MG63 (cell line): ENCODE measurements around the gene SPAG16. TPM values are rescaled to one million over a fixed set of nuclear protein-coding genes. Genes with fewer than 3 reads are reported as not detected.

Experiments used
- DNase-seq: peaks from one replicate; pipeline ENCODE4 v3.0.0-alpha.2; 2020
- H3K27me3 ChIP-seq: fragments of 250-450 bp; sonication (Bioruptor Pico); 2 replicates; pipeline ENCODE4 v1.5.1; 2020; ENCODE audit warnings: mild to moderate bottlenecking, moderate library complexity
- H3K36me3 ChIP-seq: fragments of 250-450 bp; sonication (Bioruptor Pico); 2 replicates; pipeline ENCODE4 v1.5.1; 2020; ENCODE audit warnings: mild to moderate bottlenecking, moderate library complexity
- H3K4me3 ChIP-seq: fragments of 250-450 bp; sonication (Bioruptor Pico); 2 replicates; pipeline ENCODE4 v1.5.1; 2020; ENCODE audit warnings: mild to moderate bottlenecking, moderate library complexity
- H3K9me3 ChIP-seq: fragments of 250-450 bp; sonication (Bioruptor Pico); 2 replicates; pipeline ENCODE4 v1.5.1; 2020; ENCODE audit warnings: mild to moderate bottlenecking, moderate library complexity
- total RNA-seq: library from RNA; depleted of rRNA; stranded (reverse); fragments of >200 nt; shearing (Covaris generic); gene quantifications from 2 replicates; pipeline ENCODE4 v1.2.3, GENCODE V29; 2014; ENCODE audit warnings: low replicate concordance

Gene SPAG16
- total RNA-seq, 1 experiment from 2014 or later: 33.7 TPM

DNA sequence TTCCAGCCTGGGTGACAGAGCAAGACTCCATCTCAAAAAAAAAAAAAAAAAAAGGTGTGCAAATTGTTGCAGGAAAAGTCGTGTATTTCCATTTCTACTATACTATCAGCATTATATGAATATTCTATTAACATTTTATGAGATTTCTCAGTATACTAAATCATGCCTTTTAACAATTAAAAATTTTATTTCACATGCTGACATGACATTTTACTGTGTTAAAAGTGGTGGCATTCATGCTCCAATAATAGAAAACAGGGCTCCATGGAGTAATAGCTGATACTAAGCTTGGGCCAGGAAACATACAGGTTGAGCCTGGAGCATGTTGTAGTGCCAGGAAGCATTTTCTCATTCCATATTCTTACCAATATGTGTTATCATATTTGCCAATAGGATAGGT lies 141.4 kb downstream of the SPAG16 start:
- no peaks in the 10 kb centered on the region for H3K36me3 ChIP-seq
- H3K4me3 ChIP-seq: no peak overlapping the region
- no peaks in the 10 kb centered on the region; the same call in 1 of the 2 replicates for H3K9me3 ChIP-seq
- no peaks in the 10 kb centered on the region for H3K27me3 ChIP-seq
- no peak for DNase-seq

DNA sequence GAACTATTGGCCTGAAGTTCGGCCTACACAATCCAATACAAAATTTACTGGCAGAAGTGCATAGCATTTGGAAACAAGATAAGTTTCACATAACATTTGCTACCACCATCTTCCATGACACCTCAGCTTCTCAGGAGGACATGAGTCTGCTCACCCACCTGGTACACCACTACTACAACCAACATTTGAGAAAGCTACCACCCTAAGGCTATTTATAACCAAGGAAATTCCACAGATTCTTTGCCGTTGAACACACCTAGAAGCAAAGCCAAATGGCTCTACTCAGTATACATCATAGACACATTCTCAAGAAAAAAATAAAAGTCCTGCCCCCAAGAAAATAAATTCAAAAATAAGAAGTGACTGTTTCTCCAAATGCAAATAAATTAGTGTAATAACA lies 145.3 kb downstream of the SPAG16 start:
- Histone ChIP-seq H3K4me3 (no peak overlapping the region), H3K9me3 (no peaks in the 10 kb centered on the region; the same call in 1 of the 2 replicates), H3K36me3 (no peaks in the 10 kb centered on the region), H3K27me3 (no peaks in the 10 kb centered on the region)
- no peak for DNase-seq

DNA sequence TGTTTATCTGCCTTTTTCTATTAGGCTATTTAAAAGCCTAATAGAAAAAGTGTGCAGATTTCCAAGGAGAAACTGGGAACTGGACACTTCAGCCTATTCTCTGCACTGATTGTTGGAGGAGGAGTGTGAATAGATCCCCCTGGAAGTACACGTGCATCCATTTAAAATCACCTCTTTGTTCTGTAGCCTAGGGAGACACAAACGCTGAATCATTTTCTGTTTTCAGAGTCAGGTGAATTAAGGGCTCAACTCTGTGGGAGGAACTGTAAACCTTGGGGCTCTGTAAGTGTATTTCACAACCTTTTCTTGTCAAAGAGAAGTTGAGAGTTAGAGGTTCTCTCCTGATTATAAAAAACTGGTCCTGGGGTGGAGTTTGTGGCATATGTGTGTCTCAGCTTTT lies 159.7 kb downstream of the SPAG16 start:
- Histone ChIP-seq H3K27me3 (no peaks in the 10 kb centered on the region), H3K4me3 (no peak overlapping the region), H3K9me3 (peaks cover 2% of the 10 kb centered on the region; the same call in 1 of the 2 replicates), H3K36me3 (no peaks in the 10 kb centered on the region)
- DNase-seq: no peak

DNA sequence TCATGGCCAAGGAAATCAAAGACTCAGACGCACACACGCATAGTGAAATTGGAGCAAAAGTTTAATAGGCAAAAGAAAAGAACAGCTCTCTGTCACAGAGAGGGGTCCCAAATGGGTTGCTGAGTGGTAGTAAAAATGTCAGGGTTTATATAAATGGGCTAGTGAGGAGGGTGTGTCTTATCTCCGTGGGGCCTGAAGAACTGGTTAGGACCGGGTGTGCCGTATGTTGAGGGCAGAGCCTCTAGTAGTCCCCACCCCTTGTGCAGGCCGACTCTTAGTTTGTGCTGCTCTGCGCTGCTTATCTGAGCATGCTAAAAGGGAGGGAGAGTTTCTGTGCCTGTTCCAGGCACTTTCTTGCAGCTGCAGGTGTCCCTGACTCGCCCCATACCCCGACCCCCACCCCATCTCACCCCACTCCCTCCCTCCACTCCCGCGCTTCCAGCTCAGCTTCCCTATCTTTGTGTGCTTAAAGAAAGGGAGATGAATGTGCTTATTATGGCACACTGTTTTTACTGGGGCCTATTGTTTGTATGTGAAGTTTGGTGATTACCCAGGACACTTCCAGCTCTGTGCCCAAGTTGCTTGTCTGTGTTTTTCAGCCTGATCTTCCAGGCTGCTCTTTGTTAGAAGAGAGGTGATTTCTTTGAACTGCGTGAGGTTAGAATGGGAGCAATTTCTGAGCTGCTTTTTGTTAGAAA lies 167.4 kb downstream of the SPAG16 start:
- no peaks in the 10 kb centered on the region for H3K9me3 ChIP-seq
- DNase-seq: no peak
- no peaks in the 10 kb centered on the region for H3K36me3 ChIP-seq
- no peaks in the 10 kb centered on the region for H3K27me3 ChIP-seq
- H3K4me3 ChIP-seq: no peak overlapping the region

DNA sequence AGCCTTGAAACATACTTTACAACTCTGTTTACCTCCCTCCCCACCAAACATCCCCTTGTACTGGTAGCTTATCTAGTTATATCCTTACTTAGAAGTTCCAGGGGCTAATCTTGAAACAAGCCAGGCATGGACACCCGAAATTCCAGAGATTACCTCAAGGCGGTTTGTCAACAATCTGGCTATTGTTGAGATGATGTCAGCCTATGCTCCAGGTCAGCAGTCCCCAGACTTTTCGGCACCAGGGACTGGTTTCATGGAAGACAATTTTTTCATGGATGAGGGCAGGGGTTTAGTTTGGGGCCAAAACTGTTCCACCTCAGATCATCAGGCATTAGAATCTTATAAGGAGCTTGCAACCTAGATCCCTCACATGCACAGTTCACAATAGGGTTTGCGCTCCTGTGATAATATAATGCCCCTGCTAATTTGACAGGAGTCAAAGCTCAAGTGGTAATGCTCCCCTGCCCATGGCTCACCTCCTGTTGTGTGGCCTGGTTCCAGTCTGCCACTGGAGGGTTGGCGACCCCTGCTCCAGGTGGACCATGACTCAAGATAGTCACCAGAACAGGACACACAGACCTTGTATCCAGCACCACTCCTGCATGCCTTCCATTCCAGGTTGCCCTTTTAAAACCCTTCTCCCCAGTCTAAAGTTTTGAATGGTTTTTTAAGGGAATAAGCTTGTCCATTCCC lies 171.2 kb downstream of the SPAG16 start:
- no peaks in the 10 kb centered on the region for H3K36me3 ChIP-seq
- no peak for DNase-seq

DNA sequence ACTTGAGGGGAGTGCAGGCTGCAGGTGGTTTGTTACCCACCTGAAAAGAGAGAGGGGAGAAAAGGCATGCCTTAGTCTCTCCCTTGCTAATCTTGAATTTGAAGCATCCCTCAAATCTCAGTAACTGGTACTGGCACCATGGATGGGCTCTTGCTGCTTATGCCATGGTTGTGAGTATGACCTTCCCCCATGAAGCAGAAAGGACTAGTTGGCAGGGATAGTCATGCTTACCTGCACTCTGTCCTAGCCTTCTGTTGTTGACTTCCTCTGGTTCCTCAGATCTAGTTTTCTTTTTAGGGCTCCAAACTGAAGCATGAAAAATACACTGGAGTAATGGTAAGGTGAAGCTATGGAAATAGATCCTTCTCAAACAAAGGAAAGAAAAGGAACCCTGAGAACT lies 191.2 kb downstream of the SPAG16 start:
- H3K9me3 ChIP-seq: no peaks in the 10 kb centered on the region
- no peak for DNase-seq
- H3K36me3 ChIP-seq: no peaks in the 10 kb centered on the region
- H3K27me3 ChIP-seq: no peaks in the 10 kb centered on the region
- H3K4me3 ChIP-seq: no peak overlapping the region

More for the DNA sequence above, 171.2 kb downstream of the SPAG16 start:
- Histone ChIP-seq H3K9me3 (no peaks in the 10 kb centered on the region), H3K4me3 (no peak overlapping the region), H3K27me3 (no peaks in the 10 kb centered on the region)

DNA sequence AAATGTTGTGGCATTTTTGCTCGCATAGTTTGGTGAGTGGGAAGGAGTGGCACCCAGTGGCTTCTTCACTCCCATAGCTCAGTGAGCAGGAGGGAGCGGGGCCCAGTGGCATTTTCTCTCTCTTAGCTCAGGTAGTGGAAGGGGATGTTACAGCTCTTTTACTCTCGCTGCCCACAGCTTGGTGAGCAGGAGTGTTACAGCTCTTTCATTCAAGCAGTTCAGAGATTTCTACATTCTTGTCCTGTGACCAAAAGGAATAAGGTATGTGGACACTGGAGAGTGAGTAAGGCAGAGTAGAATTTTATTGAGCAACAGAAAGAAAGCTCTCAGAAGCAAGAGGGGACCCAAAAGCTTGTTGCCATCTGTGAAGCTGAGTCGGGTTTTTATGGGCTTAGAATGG lies 192.4 kb downstream of the SPAG16 start:
- Histone ChIP-seq H3K36me3 (no peaks in the 10 kb centered on the region), H3K9me3 (no peaks in the 10 kb centered on the region), H3K27me3 (no peaks in the 10 kb centered on the region), H3K4me3 (no peak overlapping the region)
- DNase-seq: no peak

DNA sequence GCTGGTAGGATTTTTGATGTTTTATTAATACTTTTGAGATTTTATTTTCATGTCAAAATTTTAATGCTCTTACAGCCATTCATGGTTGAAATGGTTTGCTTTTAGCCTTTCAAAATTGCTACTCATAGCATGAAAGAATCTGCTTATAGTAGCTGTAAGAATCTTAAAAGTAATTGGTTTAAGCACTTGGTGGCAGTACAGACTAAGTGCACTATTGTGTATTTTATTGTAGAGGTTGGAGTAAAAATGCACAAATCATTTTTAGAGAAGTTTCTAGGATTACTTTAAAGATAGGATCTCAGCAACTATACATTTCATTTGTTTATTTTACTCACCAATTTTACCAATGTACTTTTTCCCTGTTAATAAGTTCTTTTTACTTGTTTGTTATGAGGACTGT lies 205.8 kb downstream of the SPAG16 start:
- H3K4me3 ChIP-seq: no peak overlapping the region
- no peaks in the 10 kb centered on the region for H3K36me3 ChIP-seq
- no peak for DNase-seq
- H3K27me3 ChIP-seq: no peaks in the 10 kb centered on the region
- no peaks in the 10 kb centered on the region for H3K9me3 ChIP-seq

DNA sequence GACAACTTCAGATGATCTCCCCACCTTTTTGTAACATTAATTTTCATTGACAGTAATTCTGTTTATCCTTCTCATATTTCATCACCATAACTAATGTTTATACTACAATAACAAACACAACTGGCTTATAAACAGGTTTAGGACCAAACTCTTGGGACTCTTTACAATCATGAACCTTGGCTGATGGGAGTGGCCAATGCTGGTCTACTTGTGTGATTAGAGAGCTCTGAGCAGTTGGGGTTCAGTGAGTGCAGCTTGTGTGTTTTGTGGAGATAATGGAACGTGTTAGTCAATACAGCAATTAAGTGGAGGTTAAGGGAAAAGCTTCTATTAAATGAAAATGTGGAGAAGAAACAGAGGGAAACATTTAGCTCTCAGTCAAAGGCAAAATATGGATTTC lies 207.1 kb downstream of the SPAG16 start:
- DNase-seq: no peak
- no peaks in the 10 kb centered on the region for H3K9me3 ChIP-seq
- no peaks in the 10 kb centered on the region for H3K27me3 ChIP-seq
- no peaks in the 10 kb centered on the region for H3K36me3 ChIP-seq
- no peak overlapping the region for H3K4me3 ChIP-seq

DNA sequence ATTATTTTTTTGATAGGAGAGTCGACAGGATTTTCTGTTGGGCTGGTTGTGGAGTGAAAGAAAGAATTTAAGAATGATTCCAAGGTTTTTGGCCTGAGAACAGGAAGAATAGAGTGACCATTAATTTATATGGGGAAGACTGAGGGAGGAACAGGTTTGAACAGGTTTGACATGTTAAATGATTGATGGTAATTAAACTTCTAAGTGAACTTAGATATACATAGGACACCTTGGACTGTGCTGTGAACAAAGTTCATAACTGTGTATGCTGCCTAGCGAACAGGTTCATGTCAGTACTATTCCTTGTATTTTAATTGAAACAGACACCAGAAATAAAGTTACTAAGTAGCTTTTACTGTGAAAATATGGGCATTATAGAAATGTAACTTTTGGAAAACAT lies 212.0 kb downstream of the SPAG16 start:
- no peaks in the 10 kb centered on the region for H3K36me3 ChIP-seq
- no peak for DNase-seq
- no peaks in the 10 kb centered on the region for H3K27me3 ChIP-seq
- H3K4me3 ChIP-seq: no peak overlapping the region
- no peaks in the 10 kb centered on the region for H3K9me3 ChIP-seq

DNA sequence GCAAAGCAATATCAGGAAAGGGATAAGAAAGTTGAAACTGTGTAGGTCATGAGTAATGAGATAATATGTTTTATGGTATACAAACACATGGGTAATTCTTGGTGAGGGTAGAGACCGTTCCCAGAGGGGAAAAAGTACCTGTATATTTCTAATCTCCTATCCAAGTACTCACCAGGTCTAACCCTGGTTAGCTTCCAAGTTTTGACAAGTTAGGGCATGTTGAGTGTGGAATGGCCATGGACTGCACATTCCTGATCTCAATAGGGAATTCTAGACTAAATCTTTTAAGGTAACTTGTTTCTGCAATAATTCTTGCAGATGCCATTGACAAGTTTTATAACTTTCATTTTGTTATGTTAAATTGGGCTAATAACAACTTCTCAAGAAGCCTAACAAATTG lies 216.6 kb downstream of the SPAG16 start:
- no peak overlapping the region for H3K4me3 ChIP-seq
- H3K36me3 ChIP-seq: no peaks in the 10 kb centered on the region
- H3K27me3 ChIP-seq: no peaks in the 10 kb centered on the region
- no peaks in the 10 kb centered on the region for H3K9me3 ChIP-seq
- DNase-seq: no peak

DNA sequence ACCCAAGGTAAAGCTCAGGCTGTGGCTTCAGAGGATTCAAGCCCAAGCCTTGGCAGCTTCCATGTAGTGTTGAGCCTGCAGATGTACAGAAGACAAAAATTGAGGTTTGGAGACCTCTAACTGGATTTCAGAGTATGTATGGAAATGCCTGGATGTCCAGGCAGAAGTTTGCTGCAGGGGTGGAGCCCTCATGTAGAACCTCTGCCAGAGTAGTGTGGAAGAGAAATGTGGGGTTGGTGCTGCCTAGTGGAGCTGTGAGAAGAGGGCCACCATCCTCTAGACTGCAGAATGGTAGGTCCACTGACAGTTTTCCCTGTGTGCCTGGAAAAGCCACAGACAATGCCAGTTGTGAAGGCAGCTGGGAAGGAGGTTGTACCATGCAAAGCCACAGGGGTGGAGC lies 239.9 kb downstream of the SPAG16 start:
- Histone ChIP-seq H3K4me3 (no peak overlapping the region), H3K9me3 (no peaks in the 10 kb centered on the region), H3K27me3 (no peaks in the 10 kb centered on the region), H3K36me3 (no peaks in the 10 kb centered on the region)
- DNase-seq: no peak

DNA sequence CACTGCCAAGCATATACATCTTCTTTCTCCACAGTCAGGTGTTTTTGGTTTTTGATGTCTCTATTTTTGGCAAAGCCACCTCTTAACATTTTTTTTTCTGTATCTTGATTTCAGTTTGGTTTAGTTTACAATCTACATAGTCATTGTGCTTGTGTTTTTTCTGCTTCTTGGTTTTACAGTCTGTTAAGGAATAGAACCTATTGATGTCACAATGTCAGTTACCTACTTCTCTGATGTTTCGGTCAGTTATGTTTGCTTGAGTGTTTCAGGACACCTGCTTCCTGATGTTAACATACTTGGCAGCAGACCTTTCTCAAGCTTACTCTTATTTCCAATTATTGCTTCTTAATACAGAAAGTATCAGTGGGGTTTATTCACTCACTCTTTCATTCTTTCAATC lies 253.3 kb downstream of the SPAG16 start:
- no peak for DNase-seq
- H3K4me3 ChIP-seq: no peak overlapping the region
- no peaks in the 10 kb centered on the region for H3K9me3 ChIP-seq
- H3K27me3 ChIP-seq: no peaks in the 10 kb centered on the region
- H3K36me3 ChIP-seq: no peaks in the 10 kb centered on the region

DNA sequence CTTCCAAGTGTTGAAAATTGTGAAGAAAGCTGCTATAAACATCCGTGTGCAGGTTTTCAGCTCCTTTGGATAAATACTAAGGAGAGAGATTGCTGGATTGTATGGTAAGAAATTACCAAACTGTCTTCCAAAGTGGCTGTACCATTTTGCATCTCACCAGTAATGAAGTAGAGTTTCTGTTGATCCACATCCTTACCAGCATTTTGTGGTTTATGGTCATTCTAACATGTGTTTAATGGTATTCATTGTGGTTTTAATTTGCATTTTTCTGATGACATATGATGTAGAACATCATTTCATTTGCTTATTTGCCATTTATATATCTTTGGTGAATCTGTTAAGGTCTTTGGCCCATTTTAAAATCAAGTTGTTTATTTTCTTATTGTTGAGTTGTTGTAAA lies 260.7 kb downstream of the SPAG16 start:
- no peak for DNase-seq
- Histone ChIP-seq H3K4me3 (no peak overlapping the region), H3K9me3 (no peaks in the 10 kb centered on the region), H3K27me3 (no peaks in the 10 kb centered on the region), H3K36me3 (no peaks in the 10 kb centered on the region)

DNA sequence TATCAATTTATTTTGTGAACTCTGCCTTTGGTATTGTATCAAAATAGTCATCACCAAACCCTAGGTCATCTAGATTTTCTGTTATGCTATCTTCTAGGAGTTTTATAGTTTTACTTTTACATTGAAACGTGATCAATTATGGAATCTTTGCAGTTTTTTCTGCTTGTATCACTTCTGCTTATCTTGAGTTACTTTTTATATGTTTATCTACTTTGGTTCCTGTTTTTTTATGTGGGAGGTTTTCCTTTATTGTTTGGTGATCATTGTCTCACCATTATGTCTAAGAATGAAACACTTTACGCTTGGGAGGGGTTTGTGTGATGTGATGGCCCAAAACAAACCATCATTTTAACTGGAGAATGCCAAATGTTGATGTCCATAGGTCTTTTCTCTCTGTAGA lies 261.2 kb downstream of the SPAG16 start:
- DNase-seq: no peak
- no peaks in the 10 kb centered on the region for H3K9me3 ChIP-seq
- H3K4me3 ChIP-seq: no peak overlapping the region
- no peaks in the 10 kb centered on the region for H3K27me3 ChIP-seq
- H3K36me3 ChIP-seq: no peaks in the 10 kb centered on the region

DNA sequence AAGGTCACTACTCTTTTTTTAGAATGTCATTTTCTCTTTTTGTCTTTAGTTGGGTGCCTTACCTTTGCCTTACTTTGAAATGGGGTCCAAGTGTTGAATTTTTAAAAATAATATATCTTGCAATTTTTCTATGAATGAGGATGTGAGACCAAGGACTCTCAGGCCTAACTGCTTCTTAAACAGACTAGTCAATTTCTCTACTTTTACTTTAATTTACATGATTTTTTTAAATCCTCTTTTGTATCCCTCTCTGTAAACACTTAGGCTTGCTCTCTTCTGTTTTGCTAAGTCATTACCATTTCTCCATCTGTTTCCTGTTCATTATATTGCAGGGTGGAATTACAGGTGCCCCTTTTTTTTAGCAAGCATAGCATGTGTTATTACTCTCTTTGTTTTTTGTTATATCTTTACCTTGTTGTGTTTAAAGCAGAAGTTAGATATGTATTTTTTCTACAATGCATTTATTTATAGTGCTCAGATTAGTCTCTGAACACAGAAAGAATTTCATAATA lies 261.8 kb downstream of the SPAG16 start:
- H3K36me3 ChIP-seq: no peaks in the 10 kb centered on the region
- no peaks in the 10 kb centered on the region for H3K27me3 ChIP-seq
- no peaks in the 10 kb centered on the region for H3K9me3 ChIP-seq
- DNase-seq: no peak
- H3K4me3 ChIP-seq: no peak overlapping the region

DNA sequence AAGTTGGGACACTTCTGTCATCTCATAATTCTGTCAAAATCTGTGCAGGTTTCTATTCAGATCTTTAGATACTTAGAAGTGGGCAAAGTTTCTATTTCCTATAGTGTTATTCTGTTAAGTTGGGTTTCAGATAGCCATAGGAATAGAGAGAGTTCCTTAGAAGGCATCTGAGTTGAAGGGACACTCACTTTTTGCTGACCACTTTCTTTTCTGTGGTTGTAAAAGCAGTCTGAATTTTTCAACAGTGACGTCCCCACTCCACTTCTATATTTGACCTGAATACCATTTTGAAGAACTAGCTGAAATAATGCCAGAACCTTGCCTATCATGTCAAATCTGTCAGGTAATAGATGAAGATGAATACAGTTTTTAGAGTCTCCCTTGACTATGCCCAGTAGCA lies 267.3 kb downstream of the SPAG16 start:
- H3K9me3 ChIP-seq: no peaks in the 10 kb centered on the region
- H3K27me3 ChIP-seq: no peaks in the 10 kb centered on the region
- no peaks in the 10 kb centered on the region for H3K36me3 ChIP-seq
- DNase-seq: no peak
- no peak overlapping the region for H3K4me3 ChIP-seq

DNA sequence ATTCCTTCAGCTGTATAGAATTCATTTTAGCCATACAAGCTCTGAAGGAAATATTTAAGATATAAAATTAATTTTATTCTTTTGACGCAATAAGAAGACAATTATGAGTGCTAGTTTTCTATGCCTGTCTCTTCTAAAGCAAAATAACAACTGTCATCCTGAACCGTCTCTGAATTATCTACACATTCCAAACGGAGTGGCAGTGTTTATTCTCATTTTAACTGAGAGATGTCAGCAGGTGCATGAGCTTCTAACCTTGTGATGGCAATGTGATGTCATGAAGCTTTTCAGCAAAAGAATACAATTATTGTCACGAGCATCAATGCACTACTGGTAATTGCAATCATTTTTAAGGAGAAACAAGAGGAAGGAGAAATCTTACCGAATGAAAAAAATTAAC lies 274.8 kb downstream of the SPAG16 start:
- H3K4me3 ChIP-seq: no peak overlapping the region
- no peaks in the 10 kb centered on the region for H3K9me3 ChIP-seq
- H3K36me3 ChIP-seq: no peaks in the 10 kb centered on the region
- DNase-seq: no peak
- no peaks in the 10 kb centered on the region for H3K27me3 ChIP-seq
